Measurements from ENCODE around the gene EN1. TPM values are rescaled to one million over a fixed set of nuclear protein-coding genes. Genes with fewer than 3 reads are reported as not detected.

EN1 gene
- total RNA-seq, 1 experiment from 2014 or later, result not detected

DNA sequence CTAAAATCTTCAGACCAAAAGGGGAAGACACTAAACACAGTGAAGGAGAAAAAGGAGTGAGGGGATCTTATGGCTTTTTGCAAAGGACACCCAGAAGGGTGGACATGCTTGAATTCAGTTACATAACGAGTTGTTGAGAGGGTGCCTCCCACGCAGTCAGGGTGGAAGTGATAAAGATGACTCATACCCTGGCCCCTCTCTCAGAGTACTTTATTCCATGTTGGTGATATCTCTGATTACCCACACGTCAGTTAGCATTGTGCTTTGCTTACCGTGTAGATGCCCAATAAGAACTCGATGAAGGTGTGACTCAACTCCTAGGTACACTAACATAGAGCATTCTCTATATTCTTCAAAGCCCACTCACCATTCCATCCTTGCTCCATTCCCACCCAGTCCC, 44.4 kb downstream of the EN1 start:
- Mint-ChIP-seq H3K36me3 (no peaks in the 10 kb centered on the region), H3K27me3 (ENCODE audit: low read depth) (0 out of 2 replicates have a peak, but pooled peaks cover 6% of the 10 kb centered on the region), H3K27ac (no peak overlapping the region), H3K4me1 (peaks cover 32% of the 10 kb centered on the region), H3K9me3 (no peaks in the 10 kb centered on the region), H3K4me3 (no peak overlapping the region)
- ChIA-PET POLR2A (interaction anchor here (0.5 kb wide), 1 partner anchor 115 kb away, joined by 3 read pairs; no protein-coding TSS in a partner anchor), CTCF (no interaction called here)
- no peak for DNase-seq (ENCODE audit: low spot score)
- TF ChIP-seq E2F1 (CRISPR knock-in tag; IDR thresholded peaks at IDR 0.05) (no peak), ATF2 (CRISPR knock-in tag; IDR thresholded peaks at IDR 0.05; ENCODE audit: borderline replicate concordance, low read depth) (no peak), CREM (CRISPR knock-in tag; IDR thresholded peaks at IDR 0.05) (no peak), CREB1 (CRISPR knock-in tag; IDR thresholded peaks at IDR 0.05) (no peak), CDX4 (CRISPR knock-in tag; IDR thresholded peaks at IDR 0.05; ENCODE audit: borderline replicate concordance) (no peak), TEAD4 (CRISPR knock-in tag; IDR thresholded peaks at IDR 0.05) (no peak), ZNF232 (CRISPR knock-in tag; IDR thresholded peaks at IDR 0.05) (no peak), CBFB (CRISPR knock-in tag; IDR thresholded peaks at IDR 0.05; ENCODE audit: low read depth) (no peak), GRHL2 (CRISPR knock-in tag; IDR thresholded peaks at IDR 0.05; ENCODE audit: insufficient replicate concordance, severe bottlenecking) (no peak)
- TF ChIP-seq, protein P1, sequence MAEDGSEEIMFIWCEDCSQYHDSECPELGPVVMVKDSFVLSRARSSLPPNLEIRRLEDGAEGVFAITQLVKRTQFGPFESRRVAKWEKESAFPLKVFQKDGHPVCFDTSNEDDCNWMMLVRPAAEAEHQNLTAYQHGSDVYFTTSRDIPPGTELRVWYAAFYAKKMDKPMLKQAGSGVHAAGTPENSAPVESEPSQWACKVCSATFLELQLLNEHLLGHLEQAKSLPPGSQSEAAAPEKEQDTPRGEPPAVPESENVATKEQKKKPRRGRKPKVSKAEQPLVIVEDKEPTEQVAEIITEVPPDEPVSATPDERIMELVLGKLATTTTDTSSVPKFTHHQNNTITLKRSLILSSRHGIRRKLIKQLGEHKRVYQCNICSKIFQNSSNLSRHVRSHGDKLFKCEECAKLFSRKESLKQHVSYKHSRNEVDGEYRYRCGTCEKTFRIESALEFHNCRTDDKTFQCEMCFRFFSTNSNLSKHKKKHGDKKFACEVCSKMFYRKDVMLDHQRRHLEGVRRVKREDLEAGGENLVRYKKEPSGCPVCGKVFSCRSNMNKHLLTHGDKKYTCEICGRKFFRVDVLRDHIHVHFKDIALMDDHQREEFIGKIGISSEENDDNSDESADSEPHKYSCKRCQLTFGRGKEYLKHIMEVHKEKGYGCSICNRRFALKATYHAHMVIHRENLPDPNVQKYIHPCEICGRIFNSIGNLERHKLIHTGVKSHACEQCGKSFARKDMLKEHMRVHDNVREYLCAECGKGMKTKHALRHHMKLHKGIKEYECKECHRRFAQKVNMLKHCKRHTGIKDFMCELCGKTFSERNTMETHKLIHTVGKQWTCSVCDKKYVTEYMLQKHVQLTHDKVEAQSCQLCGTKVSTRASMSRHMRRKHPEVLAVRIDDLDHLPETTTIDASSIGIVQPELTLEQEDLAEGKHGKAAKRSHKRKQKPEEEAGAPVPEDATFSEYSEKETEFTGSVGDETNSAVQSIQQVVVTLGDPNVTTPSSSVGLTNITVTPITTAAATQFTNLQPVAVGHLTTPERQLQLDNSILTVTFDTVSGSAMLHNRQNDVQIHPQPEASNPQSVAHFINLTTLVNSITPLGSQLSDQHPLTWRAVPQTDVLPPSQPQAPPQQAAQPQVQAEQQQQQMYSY (CRISPR knock-in tag; IDR thresholded peaks at IDR 0.05), result no peak
- no peak for ATAC-seq

- H3K4me1 Mint-ChIP-seq, result peaks cover 14% of the 10 kb centered on the region
- no peaks in the 10 kb centered on the region for H3K9me3 Mint-ChIP-seq
- no peak overlapping the region for H3K4me3 Mint-ChIP-seq
- ChIA-PET POLR2A (no interaction called here), CTCF (interaction anchor here (0.6 kb wide), 1 partner anchor 826 kb away, joined by 3 read pairs; no protein-coding TSS in a partner anchor)
- no peak overlapping the region for H3K27ac Mint-ChIP-seq
- no peaks in the 10 kb centered on the region for H3K36me3 Mint-ChIP-seq
- H3K27me3 Mint-ChIP-seq (ENCODE audit: low read depth), result 0 out of 2 replicates have a peak, but pooled peaks cover 3% of the 10 kb centered on the region
- no peak for TF ChIP-seq ATF1 (CRISPR knock-in tag; IDR thresholded peaks at IDR 0.05)
- no peak for TF ChIP-seq RORB (CRISPR knock-in tag; IDR thresholded peaks at IDR 0.05)
- no peak for TF ChIP-seq ZNF263 (CRISPR knock-in tag; IDR thresholded peaks at IDR 0.05; ENCODE audit: low read depth)
- TF ChIP-seq CREB1 (CRISPR knock-in tag; IDR thresholded peaks at IDR 0.05), result no peak
- TF ChIP-seq MAX (CRISPR knock-in tag; IDR thresholded peaks at IDR 0.05), result no peak
- TF ChIP-seq HMGA2 (CRISPR knock-in tag; IDR thresholded peaks at IDR 0.05), result no peak
- no peak for TF ChIP-seq SOX15 (CRISPR knock-in tag; IDR thresholded peaks at IDR 0.05)
- no peak for TF ChIP-seq NR3C1 (CRISPR knock-in tag; conservative IDR thresholded peaks at IDR 0.05; ENCODE audit: low read depth)
- no peak for TF ChIP-seq USF1 (CRISPR knock-in tag; IDR thresholded peaks at IDR 0.05)
- no peak for TF ChIP-seq GRHL2 (CRISPR knock-in tag; IDR thresholded peaks at IDR 0.05; ENCODE audit: insufficient replicate concordance, severe bottlenecking)
- TF ChIP-seq, protein P2, sequence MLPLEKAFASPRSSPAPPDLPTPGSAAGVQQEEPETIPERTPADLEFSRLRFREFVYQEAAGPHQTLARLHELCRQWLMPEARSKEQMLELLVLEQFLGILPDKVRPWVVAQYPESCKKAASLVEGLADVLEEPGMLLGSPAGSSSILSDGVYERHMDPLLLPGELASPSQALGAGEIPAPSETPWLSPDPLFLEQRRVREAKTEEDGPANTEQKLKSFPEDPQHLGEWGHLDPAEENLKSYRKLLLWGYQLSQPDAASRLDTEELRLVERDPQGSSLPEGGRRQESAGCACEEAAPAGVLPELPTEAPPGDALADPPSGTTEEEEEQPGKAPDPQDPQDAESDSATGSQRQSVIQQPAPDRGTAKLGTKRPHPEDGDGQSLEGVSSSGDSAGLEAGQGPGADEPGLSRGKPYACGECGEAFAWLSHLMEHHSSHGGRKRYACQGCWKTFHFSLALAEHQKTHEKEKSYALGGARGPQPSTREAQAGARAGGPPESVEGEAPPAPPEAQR (CRISPR knock-in tag; IDR thresholded peaks at IDR 0.05), result no peak
- no peak for TF ChIP-seq TP53 (CRISPR knock-in tag; IDR thresholded peaks at IDR 0.05)
- TF ChIP-seq NFATC4 (CRISPR knock-in tag; IDR thresholded peaks at IDR 0.05), result no peak
- TF ChIP-seq ATF2 (CRISPR knock-in tag; IDR thresholded peaks at IDR 0.05; ENCODE audit: borderline replicate concordance, low read depth), result no peak
- no peak for TF ChIP-seq RELA (CRISPR knock-in tag; IDR thresholded peaks at IDR 0.05; ENCODE audit: borderline replicate concordance)
- no peak for TF ChIP-seq ZNF138 (CRISPR knock-in tag; conservative IDR thresholded peaks at IDR 0.05)
- TF ChIP-seq ZNF317 (CRISPR knock-in tag; IDR thresholded peaks at IDR 0.05; ENCODE audit: borderline replicate concordance, low read depth), result no peak
- no peak for TF ChIP-seq FOXK1 (CRISPR knock-in tag; IDR thresholded peaks at IDR 0.05)
- DNase-seq (ENCODE audit: low spot score) (no peak), ATAC-seq (no peak)
These were observed 46.3 kb downstream of the EN1 start for GRCh38 chr2:118801151-118801550.
